HG03342 (cell line): ENCODE data around the gene GPD1.
"Not testable (repeated sequence)": the region's sequence is repeated elsewhere in the genome, so short reads cannot be mapped to it uniquely, and the experiment has no call there.

ENCODE experiments used
- ATAC-seq: cut with Tn5 transposase; IDR thresholded peaks from one replicate; pipeline ENCODE4 v1.9.1; 2021; ENCODE audit warnings: mild to moderate bottlenecking, moderate library complexity; ENCODE audit not compliant: unreplicated experiment

Gene GPD1

GRCh38 chr12:50073206-50073605 is 30.6 kb upstream of the GPD1 start:
- no peak for ATAC-seq

DNA sequence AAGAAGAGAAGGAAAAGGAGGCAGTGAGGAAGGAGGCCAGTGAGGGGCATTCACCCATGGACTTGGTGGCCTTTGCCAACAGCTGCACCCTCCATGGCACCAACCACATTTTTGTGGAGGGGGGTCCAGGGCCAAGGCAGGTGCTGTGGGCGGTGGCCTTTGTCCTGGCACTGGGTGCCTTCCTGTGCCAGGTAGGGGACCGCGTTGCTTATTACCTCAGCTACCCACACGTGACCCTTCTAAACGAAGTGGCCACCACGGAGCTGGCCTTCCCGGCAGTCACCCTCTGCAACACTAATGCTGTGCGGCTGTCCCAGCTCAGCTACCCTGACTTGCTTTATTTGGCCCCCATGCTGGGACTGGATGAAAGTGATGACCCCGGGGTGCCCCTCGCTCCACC is 30.1 kb upstream of the GPD1 start:
- no peak for ATAC-seq

GRCh38 chr12:50074936-50075807 is 28.6 kb upstream of the GPD1 start:
- peak; percentile 86 for ATAC-seq

DNA sequence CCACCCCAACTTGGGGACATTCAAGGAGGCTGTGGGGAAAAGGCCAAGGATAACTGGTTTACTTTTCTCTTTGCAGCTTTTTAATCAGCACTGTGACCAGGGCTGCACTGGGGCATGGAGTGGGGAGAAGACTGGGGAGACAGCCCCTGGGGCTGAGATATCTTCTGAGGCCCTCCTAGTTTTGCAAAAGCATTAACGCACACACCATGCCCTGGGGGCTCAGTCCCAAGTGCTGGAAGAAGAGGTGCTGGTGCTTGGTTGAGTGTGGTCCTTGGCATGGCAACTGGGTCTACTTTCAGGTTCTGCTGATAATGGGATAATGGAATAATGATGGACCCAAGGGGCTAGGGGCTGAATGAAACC is 28.0 kb upstream of the GPD1 start:
- no peak for ATAC-seq

DNA sequence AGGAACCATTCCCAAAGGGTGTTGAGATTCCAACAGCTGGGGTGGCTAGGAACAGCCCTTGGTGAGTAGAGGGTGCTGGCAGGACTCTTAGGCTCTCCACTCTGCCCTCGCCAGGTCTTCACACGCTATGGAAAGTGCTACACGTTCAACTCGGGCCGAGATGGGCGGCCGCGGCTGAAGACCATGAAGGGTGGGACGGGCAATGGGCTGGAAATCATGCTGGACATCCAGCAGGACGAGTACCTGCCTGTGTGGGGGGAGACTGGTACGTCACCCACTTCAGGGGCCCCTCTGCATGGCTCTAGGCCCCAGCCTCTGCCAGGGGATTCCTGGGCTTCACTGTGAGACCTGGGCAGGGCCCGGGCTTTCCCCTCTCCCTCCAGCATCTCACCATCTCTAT is 26.7 kb upstream of the GPD1 start:
- ATAC-seq = no peak

DNA sequence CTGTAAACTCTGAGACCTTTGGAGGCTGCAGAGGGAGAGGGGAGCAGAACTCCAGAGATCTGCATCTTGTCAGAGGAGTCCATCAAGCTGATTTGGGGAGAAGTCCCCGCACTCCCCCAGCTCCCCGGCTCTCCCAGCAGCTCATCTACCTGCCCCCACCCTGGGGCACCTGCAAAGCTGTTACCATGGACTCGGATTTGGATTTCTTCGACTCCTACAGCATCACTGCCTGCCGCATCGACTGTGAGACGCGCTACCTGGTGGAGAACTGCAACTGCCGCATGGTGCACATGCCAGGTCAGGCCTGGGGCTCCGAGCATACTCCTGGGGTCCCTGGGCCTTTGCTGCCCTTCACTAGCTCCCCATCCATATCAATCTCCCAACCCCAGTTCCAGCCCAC is 25.5 kb upstream of the GPD1 start:
- no peak for ATAC-seq

GRCh38 chr12:50079771-50080170 is 24.0 kb upstream of the GPD1 start:
- ATAC-seq = no peak

DNA sequence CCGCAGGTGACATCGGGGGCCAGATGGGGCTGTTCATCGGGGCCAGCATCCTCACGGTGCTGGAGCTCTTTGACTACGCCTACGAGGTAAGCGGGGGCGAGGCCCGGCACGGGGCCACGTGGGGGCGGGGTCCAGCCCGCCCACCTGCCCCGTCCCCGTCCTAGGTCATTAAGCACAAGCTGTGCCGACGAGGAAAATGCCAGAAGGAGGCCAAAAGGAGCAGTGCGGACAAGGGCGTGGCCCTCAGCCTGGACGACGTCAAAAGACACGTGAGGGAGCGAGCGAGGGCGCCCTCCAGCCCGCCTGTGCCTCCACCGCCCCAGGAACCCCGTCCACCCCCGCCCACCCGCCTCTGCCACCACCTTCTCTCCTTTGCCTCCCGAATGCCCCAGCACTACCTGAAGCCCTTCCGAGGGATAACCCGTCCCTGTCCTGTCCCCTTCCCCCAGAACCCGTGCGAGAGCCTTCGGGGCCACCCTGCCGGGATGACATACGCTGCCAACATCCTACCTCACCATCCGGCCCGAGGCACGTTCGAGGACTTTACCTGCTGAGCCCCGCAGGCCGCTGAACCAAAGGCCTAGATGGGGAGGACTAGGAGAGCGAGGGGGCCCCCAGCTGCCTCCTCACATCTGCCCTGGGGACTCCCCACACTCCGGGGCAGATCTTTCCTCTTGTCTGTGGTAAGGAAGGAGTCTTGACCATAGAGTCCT is 22.6 kb upstream of the GPD1 start:
- ATAC-seq = no peak

- ATAC-seq = no peak
These were observed 21.2 kb upstream of the GPD1 start for GRCh38 chr12:50082644-50083043.

DNA sequence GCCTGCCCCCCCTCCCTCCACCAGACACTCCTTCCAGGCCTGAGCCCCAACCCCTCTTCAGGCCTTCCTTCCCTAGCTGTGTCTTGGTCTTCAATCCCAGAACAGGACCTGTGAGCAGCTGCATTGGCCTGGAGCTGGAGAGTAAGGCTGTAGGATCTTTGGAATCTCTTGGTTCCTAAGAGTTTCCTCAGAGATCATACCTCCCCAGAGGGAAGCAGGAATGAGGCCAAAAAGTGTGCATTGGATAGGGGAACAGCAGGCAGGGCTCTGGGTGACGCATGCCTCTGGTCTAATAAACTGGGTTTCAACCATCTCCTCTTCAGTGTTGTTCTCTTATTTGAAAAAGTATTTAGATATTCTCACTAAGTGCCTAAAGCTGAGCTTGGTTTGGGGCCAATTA is 20.5 kb upstream of the GPD1 start:
- no peak for ATAC-seq

DNA sequence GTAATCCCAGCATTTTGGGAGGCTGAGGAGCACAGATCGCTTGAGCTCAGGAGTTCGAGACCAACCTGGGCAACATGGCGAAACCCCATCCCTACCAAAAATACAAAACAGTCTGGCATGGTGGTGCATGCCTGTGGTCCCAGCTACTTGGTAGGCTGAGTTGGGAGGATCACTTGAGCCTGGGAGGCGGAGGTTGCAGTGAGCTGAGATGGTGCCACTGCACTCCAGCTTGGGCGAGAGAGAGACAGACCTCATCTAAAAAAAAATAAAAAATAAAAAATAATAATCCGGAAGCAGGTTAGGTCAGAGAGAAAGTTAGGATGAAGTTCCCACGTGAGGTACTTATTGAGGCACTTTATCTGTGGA is 19.4 kb upstream of the GPD1 start:
- not testable (repeated sequence) for ATAC-seq

DNA sequence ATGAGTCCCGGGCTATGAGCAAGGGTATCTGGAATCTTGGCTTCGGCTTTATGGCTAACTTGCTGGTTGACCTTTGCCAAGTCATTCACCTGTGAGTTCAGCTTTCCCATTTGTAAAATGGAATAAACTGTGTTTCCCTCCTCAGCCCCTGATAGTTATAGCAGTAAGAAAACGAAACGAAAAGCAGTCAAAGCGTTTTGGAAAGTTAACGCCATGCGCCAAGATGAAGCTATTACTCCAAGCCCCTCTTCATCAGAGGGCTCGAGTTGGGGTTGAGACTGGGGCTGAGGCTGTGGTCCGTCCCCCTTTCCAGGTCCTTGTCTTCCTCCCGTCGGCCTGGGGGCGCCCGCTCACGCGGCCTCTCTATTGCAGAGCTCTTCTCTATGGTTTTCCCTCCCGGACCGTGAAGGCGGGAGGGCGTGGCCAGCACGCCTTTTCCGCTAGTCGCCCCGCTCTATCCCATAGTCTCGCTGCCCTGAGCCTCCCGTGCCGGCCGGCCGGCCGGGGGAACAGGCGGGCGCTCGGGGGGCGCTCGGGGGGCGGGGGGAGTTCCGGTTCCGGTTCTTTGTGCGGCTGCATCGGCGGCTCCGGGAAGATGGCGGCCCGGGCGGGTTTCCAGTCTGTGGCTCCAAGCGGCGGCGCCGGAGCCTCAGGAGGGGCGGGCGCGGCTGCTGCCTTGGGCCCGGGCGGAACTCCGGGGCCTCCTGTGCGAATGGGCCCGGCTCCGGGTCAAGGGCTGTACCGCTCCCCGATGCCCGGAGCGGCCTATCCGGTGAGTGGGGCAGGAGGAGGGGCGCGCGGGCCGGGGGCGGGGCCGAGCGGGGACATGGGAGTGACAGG is 18.8 kb upstream of the GPD1 start, which contains the start of gene SMARCD1:
SMARCD1 (plus strand) TSS at position 568 of the 840 bp plus-strand sequence; CDS start at position 596, 28 bp downstream.
- ATAC-seq = peak; percentile 77

DNA sequence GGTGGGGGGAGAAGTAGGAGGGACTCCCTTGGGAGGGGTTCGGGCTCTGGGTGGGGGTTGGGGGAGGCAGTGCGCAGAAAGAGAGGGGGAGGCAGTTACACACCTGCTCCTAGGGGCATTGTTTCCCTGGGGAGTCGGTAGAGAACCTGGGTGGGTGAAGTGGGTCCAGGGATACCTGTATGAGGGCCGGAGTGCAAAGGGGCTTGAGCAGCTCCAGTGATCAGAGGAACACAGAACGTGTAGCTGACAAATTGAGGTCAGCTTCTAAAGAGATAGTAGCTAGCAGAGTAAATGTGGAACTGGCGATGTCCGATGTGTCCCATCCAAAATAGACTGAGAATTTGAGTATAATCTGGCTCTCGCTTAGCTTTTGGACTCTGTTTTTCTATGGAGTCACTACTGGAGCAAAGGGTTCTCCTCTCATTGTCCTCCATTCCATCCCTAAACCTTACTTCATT is 18.2 kb upstream of the GPD1 start:
- no peak for ATAC-seq

- ATAC-seq = no peak
These were observed 17.7 kb upstream of the GPD1 start for GRCh38 chr12:50086148-50086547.

- ATAC-seq = no peak
These were observed 16.7 kb upstream of the GPD1 start for GRCh38 chr12:50087151-50087550.

DNA sequence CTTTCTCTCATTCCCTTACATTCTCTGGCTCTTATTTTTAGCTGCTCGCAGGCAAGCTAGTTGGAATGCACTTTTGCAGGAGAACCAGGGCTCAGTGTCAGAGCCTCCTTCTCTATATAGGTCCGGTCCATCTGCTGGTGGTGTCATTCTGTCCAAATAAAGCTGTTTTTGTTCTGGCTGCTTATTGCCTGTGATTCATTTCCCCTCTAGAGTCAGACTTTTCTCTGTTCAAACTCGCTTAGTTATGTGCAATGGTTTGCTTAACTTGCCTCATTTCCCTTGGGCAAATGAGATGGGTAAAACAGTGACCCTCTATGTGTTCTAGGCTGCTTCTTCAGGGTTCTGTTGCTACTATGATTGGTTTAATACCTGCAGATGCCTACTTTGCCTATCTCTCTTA is 15.8 kb upstream of the GPD1 start:
- ATAC-seq = no peak

DNA sequence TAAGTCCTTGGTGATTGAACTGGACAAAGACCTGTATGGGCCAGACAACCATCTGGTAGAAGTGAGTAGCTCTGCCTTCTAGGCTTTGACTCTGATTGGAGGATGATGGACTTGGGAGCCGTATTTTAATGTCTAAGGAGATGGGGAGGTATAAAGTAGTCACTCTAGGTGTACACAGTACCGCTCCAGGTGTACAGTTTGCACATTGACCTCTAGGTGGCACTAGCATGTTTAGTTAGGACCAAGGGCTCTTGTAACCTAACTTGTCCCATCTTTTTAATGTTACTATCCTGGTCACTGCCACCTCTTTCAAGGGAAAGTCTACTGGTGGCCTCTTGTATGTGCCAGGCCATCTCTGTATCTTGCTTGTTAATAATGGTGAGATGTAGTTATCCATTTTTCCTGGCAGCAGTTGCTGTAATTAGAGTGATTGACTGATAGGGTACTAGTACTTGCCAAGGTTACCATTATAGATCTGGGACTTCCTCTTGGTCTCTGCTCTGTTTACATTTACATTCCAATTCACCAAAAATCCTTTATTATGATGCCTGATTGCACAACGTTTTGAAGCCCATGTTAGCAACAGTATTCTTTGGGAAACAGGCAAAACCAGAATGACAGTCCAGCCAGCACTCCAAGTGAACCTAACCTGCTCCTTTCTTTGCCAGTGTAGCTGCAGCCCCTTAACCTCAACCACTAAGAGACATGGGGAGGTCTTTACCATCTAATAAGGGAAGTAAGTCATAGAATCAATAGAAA is 15.1 kb upstream of the GPD1 start:
- no peak for ATAC-seq

DNA sequence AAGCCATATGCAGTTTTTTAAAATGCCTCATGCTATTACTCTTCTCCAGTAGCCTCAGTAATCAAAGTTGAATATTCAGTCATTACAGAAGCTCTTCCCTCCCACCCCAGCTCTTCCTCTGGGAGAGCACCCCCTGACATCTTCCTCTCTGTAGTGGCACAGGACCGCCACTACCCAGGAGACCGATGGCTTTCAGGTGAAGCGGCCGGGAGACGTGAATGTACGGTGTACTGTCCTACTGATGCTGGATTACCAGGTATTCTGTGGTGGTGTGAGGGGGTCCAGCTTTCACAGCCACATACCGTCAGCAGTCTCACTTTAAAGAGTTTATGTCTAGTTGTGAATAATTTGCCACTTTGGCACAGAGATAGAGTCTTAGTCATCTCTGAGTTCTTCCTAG is 14.1 kb upstream of the GPD1 start:
- no peak for ATAC-seq

DNA sequence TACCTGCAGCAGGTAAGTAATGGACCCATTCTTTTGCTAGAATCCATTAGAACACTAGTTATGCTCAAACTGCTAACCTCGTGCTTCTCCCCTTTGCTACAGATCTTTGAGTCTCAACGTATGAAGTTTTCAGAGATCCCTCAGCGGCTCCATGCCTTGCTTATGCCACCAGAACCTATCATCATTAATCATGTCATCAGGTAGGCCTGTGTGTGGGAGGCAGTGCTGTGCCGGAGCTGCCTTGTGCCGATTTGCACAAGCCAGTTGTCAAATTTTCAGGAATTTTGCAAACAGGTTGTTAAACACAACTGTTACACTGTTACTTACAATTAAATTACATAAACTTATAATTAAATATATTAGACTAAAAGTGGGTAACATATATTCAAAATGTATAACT is 13.4 kb upstream of the GPD1 start:
- ATAC-seq = no peak

- no peak for ATAC-seq
These were observed 5.9 kb upstream of the GPD1 start for GRCh38 chr12:50097952-50098351.
